ENCODE measurements around the gene CAMK2A.

Gene CAMK2A

GRCh38 chr5:150279330-150280020 is 10.1 kb downstream of the CAMK2A start:
- Histone ChIP-seq H3K27me3 (ENCODE audit: insufficient read depth, low read depth, severe bottlenecking) (no peaks in the 10 kb centered on the region), H3K36me3 (no peaks in the 10 kb centered on the region), H3K9me3 (ENCODE audit: severe bottlenecking) (no peaks in the 10 kb centered on the region), H3K27ac (no peak overlapping the region), H3K4me3 (ENCODE audit: low read depth, low read length) (no peak overlapping the region)
- no peak for DNase-seq
- no peak for TF ChIP-seq CTCF (IDR thresholded peaks at IDR 0.05; ENCODE audit: low read depth, low read length)

GRCh38 chr5:150278916-150279315 is 10.7 kb downstream of the CAMK2A start:
- Histone ChIP-seq H3K9me3 (ENCODE audit: severe bottlenecking) (no peaks in the 10 kb centered on the region), H3K36me3 (no peaks in the 10 kb centered on the region), H3K27me3 (ENCODE audit: insufficient read depth, low read depth, severe bottlenecking) (no peaks in the 10 kb centered on the region), H3K4me3 (ENCODE audit: low read depth, low read length) (no peak overlapping the region), H3K27ac (no peak overlapping the region)
- TF ChIP-seq CTCF (IDR thresholded peaks at IDR 0.05; ENCODE audit: low read depth, low read length), result no peak
- no peak for DNase-seq

- Histone ChIP-seq H3K36me3 (no peaks in the 10 kb centered on the region), H3K27me3 (ENCODE audit: insufficient read depth, low read depth, severe bottlenecking) (no peaks in the 10 kb centered on the region), H3K9me3 (ENCODE audit: severe bottlenecking) (no peaks in the 10 kb centered on the region), H3K4me3 (ENCODE audit: low read depth, low read length) (no peak overlapping the region), H3K27ac (no peak overlapping the region)
- DNase-seq, result no peak
- TF ChIP-seq CTCF (IDR thresholded peaks at IDR 0.05; ENCODE audit: low read depth, low read length), result no peak
Measured at GRCh38 chr5:150278046-150278730, 11.4 kb downstream of the CAMK2A start.

GRCh38 chr5:150277043-150277442 is 12.5 kb downstream of the CAMK2A start:
- TF ChIP-seq CTCF (IDR thresholded peaks at IDR 0.05; ENCODE audit: low read depth, low read length), result no peak
- Histone ChIP-seq H3K27ac (no peak overlapping the region), H3K4me3 (ENCODE audit: low read depth, low read length) (no peak overlapping the region), H3K36me3 (no peaks in the 10 kb centered on the region), H3K27me3 (ENCODE audit: insufficient read depth, low read depth, severe bottlenecking) (no peaks in the 10 kb centered on the region), H3K9me3 (ENCODE audit: severe bottlenecking) (no peaks in the 10 kb centered on the region)
- DNase-seq, result no peak

- Histone ChIP-seq H3K27ac (no peak overlapping the region), H3K4me3 (ENCODE audit: low read depth, low read length) (no peak overlapping the region), H3K27me3 (ENCODE audit: insufficient read depth, low read depth, severe bottlenecking) (no peaks in the 10 kb centered on the region), H3K9me3 (ENCODE audit: severe bottlenecking) (no peaks in the 10 kb centered on the region), H3K36me3 (no peaks in the 10 kb centered on the region)
- DNase-seq, result no peak
- TF ChIP-seq CTCF (IDR thresholded peaks at IDR 0.05; ENCODE audit: low read depth, low read length), result no peak
Measured at GRCh38 chr5:150274811-150275210, 14.8 kb downstream of the CAMK2A start.

All from WERI-Rb-1 (cell line).